HG02759 (cell line): ENCODE data around the gene JADE2.
"Not testable (repeated sequence)": the region's sequence is repeated elsewhere in the genome, so short reads cannot be mapped to it uniquely, and the experiment has no call there.

Source experiments
- ATAC-seq: cut with Tn5 transposase; IDR thresholded peaks from one replicate; pipeline ENCODE4 v1.9.1; 2021; ENCODE audit warnings: mild to moderate bottlenecking, moderate library complexity; ENCODE audit not compliant: unreplicated experiment

JADE2 gene

DNA sequence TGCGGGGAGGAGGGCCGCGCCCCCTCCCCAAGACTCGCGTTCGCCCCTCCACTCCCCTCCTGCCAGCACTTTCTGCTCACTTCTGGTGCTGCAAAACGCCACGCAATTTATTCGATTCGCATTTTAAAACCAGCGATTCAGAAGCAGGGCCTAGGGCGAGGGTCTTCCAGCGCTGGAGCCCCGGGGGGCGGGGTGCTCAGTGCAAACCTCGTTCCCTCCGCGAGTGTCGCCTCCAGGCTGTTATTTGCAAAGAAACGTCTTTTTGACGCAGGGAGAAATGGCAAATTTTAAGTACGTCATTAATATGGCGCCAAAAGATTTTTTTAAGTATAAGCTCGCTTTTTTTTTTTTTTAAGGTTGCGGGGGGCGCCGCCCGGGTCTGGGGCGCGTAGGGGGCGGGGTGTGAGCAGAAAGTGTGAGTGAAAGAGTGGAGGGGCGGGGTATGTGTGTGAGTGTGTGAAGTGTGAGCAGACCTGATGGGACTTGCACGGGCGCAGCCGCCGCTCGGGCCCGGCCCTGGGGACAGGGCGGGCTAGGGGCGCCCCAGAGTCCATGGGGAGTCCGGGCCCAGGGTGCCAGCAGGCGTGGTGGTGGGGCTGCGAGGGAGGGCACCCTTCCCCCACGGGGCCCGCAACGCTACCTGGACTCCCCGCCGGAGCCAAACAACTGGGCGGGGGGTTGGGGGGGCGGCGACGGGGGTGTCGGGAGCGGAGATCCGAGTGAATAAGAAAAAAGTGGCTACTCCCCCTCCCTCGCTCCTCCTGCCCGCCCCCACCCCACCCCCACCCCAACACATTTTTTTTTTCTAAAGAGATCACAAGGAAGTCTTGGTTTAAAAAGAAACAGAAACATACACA is at the start of gene JADE2:
TSS of gene JADE2 (plus strand) at position 845 of the 857 bp plus-strand sequence. CDS start 10,188 bp downstream, outside the sequence.
- ATAC-seq = peak; percentile 32

DNA sequence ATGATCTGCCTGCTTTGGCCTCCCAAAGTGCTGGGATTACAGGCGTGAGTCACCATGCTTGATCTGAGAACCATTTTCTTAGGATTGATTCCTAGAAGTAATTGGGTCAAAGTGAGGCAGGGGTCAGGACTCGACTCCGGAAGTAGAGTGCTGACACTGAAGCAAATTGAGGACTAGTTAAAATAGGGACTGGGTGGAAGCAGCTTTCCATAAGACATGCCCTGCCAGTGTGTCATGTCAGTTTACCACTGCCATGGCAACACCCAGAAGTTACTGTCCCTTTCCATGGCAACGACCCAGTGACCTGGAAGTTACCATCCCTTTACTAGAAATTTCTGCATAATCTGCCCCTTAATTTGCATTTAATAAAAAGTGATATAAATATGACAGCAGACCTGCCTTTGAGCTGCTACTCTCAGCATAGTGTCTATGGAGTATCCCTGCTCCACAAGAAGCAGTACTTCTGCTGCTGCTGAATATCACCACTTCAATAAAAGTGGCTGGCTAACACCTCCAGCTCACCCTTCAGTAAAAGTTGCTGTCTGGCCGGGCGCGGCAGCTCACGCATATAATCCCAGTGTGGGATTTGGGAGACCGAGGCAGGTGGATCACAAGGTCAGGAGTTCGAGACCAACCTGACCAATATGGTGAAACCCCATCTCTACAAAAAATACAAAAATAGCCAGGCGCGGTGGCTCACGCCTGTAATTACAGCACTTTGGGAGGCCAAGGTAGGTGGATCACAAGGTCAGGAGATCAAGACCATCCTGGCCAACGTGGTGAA is 47.8 kb upstream of the JADE2 start:
- no peak for ATAC-seq

DNA sequence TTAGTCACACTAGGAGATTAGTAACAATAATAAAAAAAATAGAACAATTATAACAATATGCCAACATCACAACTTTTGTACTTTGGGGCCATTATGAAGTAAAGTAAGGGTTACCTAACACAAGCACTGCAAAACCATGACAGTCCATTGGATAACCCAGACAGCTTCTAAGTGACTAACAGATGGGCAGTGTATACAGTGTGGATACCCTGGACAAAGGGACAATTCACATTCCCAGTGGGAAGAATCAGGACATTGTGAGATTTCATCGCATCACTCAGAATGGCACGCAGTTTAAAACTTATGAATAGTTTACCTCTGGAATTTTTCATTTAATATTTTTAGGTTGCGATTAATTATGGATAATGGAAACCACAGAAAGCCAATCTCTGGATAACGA is 45.6 kb upstream of the JADE2 start:
- ATAC-seq = no peak

DNA sequence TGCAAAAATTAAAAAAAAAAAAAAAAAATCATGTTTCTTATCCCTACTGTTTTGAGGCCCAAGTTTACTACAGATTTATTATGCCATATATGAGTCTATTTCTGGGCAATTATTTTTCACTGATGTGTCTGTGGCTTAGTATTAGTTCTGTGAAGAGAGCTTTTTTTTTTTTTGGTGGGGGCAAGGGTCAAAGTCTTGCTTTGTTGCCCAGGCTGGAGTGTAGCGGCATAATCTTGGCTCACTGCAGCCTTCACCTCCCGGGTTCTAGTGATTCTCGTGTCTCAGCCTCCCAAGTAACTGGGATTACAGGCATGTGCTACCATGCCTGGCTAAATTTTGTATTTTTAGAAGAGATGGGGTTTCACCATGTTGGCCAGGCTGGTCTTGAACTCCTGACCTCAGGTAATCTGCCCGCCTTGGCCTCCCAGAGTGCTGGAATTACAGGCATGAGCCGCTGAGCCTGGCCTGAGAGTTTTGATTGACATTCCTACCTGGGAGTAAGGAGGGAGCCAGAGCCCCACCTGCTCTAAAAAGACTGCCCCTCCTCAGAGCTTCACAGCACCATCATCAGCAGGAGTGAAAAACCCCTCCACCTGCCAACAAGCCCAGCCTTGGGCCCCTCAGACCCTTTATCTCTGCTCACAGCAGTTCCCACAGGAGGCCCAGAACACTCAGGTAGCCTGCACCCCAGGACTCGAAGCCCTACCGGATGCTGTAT is 36.1 kb upstream of the JADE2 start:
- no peak for ATAC-seq

DNA sequence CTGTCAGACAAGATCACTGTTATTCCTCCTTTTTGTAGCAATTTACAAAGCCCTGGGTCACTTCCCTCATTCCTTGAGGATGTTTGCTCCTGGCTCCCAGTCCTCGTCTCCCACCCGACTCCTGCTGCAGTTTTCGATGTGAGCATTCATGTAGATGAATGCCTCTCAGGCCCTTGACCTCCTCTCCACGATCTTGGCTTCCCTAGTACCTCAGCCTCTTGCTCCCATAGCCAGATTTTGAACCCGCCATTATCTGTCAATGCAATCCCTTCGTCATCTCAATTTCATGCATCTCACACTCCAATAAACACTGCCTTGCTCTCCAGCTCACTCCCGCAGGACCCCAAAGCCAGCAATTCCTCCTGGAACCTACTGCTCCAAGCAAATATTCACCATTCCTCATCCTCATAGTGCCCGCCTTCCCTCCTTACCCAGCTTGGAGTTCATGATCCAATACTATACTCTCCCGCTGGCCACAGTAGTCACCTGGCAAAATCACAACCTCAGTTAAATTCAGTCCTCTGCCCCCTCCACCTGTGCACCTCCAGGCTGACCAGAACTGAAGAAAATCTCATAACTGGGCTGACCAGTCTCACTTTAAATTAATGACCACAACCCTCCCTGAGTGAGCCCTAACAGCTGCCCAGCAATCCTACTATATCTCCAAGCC is 35.1 kb upstream of the JADE2 start:
- no peak for ATAC-seq

DNA sequence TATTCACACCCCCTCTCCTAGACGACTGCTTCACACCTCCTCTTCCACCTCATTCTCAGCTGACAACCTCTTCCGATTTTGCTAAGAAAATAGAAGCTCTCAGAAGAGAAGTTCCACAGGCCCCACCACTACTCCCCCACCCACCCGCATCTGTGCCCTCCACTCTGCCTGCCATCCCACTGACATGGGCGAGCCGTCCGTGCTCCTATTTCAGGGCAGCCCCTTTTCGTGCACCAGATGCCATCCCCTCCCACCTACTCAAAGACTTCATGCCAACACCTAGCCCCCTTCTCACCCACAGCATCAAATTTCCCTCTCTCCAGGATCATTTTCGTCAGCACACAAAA is 34.6 kb upstream of the JADE2 start:
- no peak for ATAC-seq

DNA sequence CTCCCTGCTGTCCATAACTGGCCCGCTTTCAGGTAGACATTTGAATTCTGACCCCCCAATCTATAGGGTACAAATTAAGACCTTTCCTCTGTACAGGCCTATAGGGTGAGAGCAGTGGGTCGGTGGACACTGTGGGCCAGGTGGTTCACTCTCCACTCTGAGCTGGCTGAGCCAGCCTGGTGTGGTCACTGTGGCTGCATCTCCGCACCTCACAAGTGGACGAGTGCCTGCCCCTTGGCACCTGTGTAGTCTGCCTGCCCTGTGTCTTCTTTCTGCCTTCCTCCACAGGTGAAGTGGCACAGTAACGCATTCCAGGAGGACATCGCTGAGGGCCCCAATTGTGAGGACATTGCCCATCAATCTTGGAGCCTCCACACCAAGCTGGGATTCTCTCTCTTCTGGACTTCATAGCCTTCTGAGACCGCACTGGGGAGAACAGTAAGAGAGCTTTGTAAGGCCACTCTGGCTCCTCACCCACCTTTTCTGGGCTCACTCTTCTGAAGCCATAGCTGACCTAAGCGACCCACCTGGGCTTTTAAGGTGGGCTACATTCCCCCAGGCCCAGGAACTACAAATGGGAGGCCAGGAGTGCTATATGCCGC is 33.5 kb upstream of the JADE2 start:
- no peak for ATAC-seq

DNA sequence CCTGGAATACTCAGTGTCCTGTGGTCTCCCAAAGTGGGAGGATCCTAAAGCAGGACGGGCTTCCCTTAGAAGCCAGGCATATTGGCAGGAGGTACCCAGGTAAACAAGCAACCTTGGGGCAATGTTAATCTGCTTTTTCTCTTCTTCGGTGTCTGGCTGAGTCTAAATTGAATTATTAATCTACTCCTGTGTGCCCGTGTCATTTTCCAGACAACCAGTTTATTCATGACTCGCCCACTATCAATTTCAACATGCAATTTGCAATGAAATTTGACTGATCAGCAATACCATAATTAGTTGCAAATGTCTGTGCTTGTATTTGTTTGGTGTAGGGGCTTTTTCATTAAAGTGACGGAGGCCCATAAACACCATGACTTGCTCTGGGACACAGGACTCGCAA is 32.9 kb upstream of the JADE2 start:
- no peak for ATAC-seq

DNA sequence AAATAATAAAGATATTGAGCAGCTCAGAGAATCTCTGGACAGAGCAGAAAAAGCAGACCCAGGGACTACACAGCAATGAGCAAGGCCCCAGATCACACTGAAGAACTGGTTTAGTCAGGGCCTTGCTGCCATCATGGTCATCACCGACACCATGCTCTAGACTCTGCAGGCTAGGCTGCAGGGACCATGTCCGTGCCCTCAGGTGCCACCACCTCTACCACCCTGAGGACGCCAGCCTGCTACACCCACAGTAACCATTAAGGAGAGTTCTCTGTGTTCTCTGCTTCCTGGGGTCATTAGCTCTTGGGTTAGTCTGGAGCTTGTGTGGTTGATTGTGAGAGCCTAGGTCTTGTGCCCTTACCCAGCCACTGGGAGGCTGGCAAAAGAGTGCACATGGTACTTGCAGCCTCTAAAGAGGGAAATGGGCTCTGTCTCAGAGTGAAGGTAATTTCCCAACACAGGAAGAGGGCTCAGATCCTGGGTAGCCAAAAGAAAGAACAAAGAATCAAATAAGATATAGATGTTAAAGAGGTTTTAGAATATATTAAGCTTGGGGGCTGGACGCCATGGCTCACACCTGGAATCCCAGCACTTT is 31.9 kb upstream of the JADE2 start:
- no peak for ATAC-seq

DNA sequence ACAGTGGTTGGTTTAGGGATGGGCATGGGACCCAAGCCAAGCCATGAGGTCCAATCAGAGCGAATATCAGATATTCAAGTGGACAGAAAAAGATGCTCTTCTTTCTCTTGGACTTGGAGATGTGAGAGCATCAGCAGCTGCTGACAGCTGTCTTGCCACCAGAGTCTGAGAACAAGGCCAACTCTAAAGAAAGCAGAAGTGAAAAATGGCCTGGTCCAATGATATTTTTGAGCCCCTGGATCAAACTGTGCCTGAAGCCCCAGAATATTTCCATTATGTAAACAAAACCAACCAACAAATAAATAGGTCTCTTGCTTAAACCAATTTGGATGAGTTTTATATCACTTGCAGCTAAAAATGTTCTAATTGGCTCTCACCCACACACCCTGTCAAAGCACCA is 30.7 kb upstream of the JADE2 start:
- no peak for ATAC-seq

DNA sequence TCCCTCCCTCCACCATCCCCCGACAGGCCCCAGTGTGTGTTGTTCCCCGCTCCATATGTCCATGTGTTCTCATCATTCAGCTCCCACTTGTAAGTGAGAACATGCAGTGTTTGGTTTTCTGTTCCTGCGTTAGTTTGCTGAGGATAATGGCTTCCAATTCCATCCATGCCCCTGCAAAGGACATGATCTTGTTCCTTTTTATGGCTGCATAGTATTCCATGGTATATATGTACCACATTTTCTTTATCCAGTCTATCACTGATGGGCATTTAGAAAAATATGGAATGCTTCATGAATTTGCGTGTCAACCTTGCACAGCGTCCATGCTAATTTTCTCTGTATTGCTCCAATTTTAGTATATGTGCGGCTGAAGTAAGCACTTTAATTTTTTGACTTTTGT is 25.6 kb upstream of the JADE2 start:
- ATAC-seq = not testable (repeated sequence)

DNA sequence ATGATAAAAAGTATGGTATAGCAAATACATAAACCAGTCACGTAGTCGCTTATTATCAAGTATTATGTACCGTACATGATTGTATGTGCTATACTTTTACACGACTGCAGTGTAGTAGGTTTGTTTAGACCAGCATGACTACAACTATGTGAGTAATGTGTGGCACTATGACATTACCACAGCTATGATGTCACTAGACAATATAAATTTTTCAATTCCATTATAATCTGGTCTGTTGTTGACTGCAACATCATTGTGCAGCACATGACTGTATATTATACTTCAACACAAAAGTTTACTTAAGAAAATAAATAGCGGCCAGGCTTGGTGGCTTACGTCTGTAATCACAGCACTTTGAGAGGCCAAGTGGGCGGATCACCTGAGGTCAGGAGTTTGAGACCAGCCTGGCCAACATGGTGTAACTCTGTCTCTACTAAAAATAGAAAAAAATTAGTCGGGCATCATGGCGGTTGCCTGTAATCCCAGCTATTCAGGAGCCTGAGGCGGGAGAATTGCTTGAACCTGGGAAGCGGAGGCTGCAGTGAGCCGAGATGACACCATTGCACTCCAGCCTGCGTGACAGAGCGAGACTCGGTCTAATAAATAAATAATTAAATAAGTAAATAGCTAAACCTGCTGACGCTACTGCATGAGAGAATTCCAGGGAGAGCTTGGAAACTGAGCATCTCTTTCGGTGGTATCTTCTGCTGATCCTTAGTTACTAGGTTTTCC is 24.6 kb upstream of the JADE2 start:
- ATAC-seq = no peak

DNA sequence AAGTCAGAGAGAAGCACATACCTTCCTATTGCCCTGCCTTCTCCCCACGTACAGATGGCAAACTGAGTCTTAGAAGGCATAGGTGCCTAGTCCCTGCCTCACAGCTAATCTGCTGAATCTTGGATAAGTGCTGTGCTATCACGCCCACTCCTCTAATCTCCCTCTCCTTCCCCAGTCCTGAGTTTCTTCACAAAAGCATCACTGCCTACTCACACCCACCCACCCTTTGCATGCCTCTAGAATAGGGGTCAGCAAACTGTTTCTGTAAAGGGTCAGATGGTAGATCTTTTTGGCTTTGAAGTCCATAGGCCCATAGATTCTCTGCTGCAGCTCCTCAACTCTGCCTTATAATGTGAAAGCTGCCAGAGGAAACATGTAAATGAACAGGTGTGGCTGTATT is 23.2 kb upstream of the JADE2 start:
- ATAC-seq = no peak

DNA sequence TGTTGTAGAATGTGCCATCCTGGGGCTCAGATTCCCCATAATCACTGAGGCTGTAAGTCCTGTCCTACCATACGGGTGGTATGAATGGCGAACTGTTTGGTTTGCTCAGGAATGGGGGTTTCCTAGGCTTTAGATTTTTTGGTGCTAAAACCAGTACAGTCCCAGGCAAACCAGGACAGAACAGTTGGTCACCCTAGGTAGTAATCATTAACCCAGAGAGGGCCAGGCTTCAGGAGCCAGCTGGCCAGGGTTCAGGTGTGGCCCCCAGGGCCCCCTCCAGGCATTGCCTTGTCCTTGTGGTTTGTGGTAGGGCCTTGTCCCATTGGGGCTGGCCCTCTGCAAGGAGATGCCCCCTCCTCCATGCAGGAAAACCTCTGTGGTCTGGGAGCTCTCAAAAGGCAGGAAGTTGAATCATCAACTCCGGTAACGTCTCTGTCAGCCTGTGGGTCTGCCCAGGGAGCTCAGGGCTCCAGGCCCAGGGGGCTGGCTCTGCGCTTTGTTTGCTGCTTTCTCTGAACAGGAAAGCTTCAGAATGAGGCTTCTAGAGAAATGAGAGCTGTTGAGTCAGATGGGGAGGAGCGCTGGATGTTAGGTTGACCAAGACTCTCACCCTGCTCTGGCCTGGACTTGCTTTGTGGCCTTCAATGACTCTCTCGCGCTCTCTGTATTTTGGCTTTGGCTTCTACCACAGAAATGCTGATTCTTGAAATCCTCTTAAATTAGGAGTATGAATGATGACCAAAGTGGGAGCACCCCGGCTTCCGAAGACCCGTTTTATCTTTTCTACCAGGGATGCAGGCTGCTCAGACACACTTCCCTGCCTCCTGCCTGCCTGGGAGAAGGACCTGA is 22.2 kb upstream of the JADE2 start:
- ATAC-seq = peak; percentile 78

DNA sequence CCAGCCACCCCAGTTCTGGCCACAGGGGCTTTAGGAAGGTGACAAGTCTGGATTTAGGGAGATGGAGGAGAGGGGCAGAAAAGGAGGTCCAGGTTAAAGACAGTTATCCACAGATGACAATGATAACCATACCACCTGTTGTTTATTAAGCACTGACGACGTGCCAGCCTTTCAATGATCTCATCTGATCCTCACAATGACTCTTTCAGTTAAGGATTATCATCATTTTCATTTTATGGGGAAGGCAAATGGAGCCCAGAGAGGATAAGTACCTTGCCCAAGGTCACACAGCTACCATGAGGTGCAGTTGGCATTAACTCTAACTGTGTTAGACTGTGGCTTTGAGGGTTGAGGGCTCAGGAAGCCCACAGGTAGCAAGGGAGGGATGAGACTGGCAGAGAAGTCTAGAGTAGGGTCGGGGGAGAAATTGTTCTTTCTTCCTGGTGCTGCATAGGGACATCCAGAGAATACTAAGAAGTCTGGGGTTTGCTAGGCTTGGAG is 21.5 kb upstream of the JADE2 start:
- ATAC-seq = no peak

DNA sequence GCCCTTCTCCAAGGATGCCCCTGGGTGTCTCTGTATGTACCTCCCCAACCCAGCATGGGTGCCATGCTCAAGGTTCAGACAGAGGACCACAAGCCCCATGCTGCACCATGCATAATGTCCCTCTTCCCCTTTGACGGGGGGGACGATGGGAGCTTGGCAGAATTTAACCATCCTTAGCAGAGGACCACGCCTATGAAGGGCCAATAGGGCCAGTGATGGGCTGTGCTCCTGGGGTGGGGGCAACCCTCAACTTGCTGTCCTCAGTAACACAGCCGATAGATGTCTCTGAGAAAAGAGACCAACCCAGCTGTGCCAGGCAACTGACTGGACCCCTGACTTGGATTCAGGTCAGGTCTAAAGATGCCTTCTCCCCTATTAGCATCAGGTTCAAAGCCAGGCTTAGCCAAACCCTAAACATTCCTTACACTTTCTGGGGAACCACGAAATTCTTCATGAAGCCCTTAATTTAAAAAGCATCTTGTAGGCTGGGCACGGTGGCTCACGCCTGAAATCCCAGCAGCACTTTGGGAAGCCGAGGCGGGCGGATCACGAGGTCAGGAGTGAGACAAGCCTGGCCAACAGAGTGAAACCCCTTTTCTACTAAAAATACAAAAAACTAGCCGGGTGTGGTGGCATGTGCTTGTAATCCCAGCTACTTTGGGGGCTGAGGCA is 20.7 kb upstream of the JADE2 start:
- no peak for ATAC-seq

DNA sequence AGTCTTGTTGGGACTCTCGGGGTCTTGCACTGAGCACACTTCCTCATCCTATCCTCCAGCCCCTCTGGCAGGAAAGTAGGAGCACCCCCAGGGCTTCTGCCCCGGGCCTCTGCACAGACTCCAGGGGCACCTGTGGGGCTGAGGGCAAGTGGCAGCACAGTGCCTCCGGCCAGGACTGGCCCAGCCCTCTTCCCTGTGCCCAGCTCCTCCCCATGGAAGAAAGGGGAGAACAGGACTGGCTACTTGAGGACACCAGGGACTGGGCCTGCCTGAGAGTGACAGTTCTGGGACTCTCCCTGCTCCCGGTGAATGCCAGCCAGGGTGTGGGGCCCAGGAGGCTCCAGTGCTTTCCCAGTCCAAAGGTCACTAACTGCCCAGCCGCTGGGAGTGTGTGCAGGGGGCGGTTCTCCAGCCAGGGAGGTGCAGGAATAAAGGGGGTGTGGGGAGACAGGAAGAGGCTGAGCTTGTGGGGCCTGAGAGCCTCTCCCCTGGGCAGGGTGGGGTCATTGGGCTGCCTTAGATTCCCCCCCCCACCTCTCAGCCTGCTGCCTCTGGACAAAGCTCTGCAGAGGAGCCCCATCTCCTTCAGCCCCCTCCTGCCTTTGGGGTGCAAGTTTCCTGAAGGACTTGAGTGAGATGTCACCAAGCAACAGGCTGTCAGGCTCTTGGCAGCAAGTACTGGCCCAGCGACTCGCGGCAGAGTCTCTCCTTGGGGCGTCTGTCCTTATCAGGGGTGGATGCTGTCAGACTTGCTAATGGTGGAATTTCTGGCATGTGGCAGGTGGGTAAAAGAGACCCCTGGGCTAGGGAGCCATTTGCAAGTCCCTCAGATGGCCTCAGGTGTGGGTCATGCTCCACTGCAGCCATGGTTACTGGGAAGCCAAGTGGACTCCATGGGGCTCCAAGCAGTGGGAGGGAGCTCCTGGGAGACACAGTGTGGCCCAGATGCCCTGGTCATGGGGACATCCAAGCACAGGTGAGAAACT is 19.1 kb upstream of the JADE2 start:
- ATAC-seq = no peak
